GM06990 (cell line): ENCODE results near the gene CHST1.

ENCODE experiments used
- DNase-seq: peaks from one replicate; pipeline ENCODE4 v3.0.0-alpha.2; 2011; ENCODE audit not compliant: insufficient read length; ENCODE audit errors: extremely low read depth
- H3K27me3 ChIP-seq: replicated peaks from 2 replicates; pipeline ENCODE4 v1.6.0; 2011; ENCODE audit warnings: low read length; ENCODE audit not compliant: control insufficient read depth, insufficient read depth
- H3K36me3 ChIP-seq: 2 replicates; pipeline ENCODE4 v1.5.1; 2011; ENCODE audit warnings: low read length; ENCODE audit not compliant: control insufficient read depth, insufficient read depth
- H3K4me3 ChIP-seq: replicated peaks from 2 replicates; pipeline ENCODE4 v1.5.1; 2011; ENCODE audit warnings: low read depth, mild to moderate bottlenecking, control low read depth, low read length
- TF ChIP-seq, protein P1 (sequence below): IDR thresholded peaks from 2 replicates; pipeline ENCODE4 v1.5.1; 2011; ENCODE audit warnings: low read length, control low read depth, mild to moderate bottlenecking, inconsistent platforms; ENCODE audit not compliant: insufficient read depth, poor library complexity, severe bottlenecking

CHST1 gene

DNA sequence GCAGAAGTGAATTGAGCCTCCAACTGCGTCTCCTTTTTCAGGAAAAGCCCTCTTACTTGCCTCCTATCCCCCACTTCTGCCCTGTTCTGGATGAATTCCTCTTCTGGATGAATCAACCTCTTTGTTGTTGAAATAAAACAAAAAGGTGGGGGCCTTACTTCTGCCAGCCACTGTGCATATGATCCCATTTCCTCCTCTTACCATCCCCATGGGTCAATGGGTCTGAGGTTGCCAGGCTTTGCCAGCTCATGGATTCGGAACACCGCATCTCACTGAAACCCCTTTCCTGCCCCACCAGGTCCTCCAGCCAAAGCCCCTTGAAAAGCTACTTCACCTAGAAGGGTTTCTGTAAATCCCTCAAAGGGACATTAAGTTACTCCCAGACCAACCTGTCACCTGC is 3.7 kb upstream of the CHST1 start:
- no peak for DNase-seq
- H3K27me3 ChIP-seq: peaks cover 5% of the 10 kb centered on the region
- no peaks in the 10 kb centered on the region for H3K36me3 ChIP-seq
- H3K4me3 ChIP-seq: no peak overlapping the region
- TF ChIP-seq, protein P1, sequence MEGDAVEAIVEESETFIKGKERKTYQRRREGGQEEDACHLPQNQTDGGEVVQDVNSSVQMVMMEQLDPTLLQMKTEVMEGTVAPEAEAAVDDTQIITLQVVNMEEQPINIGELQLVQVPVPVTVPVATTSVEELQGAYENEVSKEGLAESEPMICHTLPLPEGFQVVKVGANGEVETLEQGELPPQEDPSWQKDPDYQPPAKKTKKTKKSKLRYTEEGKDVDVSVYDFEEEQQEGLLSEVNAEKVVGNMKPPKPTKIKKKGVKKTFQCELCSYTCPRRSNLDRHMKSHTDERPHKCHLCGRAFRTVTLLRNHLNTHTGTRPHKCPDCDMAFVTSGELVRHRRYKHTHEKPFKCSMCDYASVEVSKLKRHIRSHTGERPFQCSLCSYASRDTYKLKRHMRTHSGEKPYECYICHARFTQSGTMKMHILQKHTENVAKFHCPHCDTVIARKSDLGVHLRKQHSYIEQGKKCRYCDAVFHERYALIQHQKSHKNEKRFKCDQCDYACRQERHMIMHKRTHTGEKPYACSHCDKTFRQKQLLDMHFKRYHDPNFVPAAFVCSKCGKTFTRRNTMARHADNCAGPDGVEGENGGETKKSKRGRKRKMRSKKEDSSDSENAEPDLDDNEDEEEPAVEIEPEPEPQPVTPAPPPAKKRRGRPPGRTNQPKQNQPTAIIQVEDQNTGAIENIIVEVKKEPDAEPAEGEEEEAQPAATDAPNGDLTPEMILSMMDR: no peak

DNA sequence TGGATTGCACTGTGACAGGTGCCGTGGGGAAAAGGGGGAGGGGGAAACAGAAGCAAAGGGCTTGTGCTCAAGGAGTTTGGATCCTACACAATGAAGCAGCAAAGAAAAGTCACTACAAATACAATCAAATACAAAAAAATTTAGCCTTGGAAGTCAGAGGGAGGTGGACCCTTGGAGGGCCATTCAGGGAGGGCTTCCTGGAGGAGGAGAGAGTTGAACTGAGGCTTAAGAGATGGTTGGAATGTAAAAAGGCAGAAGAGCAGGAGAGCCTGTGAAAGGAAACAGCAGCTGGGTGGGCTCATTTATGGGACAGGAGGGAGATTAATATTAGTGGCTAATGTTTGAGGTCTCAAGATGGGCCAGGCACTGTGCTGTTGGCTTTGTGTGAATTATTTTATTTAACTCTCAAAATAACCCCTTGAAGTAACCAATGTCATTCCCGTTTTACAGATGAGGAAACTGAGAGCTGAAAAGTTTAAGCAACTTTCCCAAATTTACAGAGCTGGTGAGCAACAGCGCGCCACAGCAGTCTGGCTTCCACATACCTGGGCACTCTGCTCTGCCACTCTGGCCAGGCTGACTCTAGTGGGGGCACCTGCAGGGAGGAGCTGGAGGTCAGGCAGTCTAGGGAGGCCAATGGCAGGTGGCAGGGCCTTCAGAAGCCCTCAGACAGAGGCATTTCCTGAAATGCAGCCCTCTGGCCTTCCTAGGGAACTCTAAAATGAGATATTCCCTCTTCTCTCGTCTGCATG is 2.7 kb upstream of the CHST1 start:
- peaks cover 8% of the 10 kb centered on the region for H3K27me3 ChIP-seq

DNA sequence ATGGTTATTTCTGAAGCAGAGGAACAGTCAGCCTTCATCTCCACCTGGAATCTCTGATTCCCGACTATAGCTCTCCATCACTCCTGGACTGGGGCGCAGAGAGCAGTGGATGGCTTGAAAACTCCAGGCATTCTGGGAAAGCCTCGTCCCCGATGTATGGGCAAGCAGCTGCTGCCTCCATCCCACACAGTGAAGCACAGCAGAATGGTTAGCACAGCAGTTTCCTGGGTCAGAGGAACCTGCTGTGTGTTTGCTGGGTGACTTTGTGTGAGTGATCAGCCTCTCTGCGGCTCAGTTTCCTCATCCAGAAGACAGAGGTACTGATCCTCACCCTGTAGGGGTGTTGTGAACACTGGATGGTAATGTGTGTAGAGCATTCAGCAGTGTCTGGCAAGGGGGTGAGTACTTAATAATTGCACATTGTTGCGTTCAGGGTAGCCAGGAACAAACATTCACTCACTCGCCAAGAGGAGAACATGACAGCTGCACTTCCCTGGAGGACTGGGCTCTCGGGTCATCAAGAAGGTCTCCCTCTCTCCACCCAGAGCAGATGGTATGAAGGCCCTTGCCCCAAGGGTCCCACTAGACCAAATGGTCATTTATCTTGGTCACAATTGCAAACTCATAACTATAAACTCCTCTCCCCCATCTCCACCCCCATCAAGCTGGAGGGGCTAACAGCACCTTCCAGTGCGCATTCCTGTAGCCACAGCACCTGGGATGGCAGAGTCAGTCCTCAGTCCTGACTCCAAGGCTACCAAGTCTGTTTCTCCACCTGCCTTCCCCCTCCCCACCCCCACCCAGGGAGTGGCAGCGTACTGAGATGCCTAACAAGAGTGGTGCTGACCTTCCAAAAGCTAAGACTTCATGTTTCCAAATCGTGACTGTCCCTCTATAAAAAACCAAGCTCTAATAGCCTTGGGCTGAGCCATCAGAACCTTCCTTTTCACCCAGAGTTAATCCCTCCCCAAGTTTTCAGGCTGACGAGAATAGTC is 1.5 kb upstream of the CHST1 start:
- H3K36me3 ChIP-seq: no peaks in the 10 kb centered on the region
- no peak overlapping the region for H3K4me3 ChIP-seq
- no peak for DNase-seq
- H3K27me3 ChIP-seq: peaks cover 12% of the 10 kb centered on the region
- TF ChIP-seq, protein P1: no peak

More for the DNA sequence above, 2.7 kb upstream of the CHST1 start:
- Histone ChIP-seq H3K4me3 (no peak overlapping the region), H3K36me3 (no peaks in the 10 kb centered on the region)
- TF ChIP-seq, protein P1: no peak
- no peak for DNase-seq

DNA sequence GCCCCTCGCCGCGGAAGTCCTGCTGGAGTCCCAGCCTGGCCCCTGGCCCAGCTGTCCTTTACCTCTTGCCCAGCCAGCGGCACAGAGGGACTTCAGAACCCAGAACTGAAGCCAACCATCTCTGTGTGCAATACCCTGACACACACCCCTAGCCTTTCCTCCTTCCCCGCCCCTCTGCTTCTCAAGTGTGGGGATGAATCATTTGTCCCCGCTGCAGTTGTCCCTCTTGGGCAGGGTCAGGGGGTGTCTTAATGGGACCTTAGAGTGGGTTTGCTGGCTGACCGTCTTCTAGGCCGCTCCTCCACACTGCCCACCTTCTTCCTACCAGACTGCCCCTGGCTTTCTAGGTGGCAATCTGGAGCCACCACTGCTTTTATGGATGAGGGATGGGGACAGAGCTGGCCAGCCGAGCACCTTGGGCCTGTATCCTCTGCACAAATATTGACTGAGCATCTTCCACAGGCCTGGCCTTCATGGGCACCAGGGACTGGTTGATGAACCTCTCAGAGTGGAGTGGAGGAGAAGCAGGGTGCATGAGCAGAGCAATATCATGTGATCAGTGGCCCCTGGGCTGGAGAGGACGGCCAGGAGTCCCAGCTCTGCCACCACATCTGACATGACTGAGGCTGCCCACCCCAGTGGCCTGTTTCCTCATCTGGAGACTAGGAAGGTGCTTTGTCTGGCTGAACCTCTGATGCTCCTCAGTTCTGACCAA is 668 bp upstream of the CHST1 start:
- Histone ChIP-seq H3K4me3 (no peak overlapping the region), H3K27me3 (peaks cover 16% of the 10 kb centered on the region), H3K36me3 (no peaks in the 10 kb centered on the region)
- TF ChIP-seq, protein P1: no peak
- DNase-seq: no peak

DNA sequence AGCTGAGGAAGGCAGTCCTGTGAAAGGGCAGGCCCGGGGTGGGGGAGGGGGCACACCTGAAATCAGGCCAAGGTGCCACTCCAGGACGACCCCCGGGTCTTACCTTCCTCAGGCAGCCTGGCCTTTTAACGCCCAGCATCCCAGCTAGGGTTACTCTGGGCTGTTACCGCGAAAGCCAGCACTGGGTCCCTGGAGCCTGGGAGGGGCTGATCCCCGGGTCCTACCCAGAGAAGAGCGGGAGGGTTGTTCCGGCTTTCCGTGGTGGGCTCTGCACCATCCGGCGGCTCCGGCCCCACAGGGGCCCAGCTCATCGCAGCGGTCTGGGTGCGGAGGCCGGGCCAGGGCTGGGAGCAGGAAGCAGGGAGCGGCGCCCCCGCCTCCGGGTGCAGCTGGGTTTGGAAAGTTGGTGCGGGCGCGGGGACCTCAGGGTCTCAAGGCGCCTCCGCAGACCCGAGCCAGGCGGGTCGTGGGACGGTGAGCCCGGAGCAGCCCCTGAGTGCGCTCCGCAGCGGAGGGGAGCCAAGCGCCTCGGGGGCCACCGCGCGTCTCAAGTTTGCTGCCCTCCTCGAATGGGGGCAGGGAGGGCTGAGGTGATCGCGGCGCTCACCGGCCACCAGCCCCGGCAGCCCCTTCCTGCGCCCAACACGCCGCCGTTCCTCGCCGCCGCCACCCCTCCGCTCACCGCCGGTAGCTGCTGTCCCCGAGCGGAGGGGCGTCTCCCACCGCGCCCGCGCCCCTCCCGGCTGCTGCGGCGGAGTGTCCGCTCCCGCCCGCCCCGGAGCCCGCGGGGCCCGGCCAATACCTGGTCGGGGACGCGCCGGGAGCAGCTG is 831 bp downstream of the CHST1 start:
- Histone ChIP-seq H3K4me3 (no peak overlapping the region), H3K27me3 (peaks cover 18% of the 10 kb centered on the region), H3K36me3 (no peaks in the 10 kb centered on the region)
- DNase-seq: no peak
- TF ChIP-seq, protein P1: no peak
